Measurements from ENCODE around the gene LPCAT2.

The LPCAT2 gene

DNA sequence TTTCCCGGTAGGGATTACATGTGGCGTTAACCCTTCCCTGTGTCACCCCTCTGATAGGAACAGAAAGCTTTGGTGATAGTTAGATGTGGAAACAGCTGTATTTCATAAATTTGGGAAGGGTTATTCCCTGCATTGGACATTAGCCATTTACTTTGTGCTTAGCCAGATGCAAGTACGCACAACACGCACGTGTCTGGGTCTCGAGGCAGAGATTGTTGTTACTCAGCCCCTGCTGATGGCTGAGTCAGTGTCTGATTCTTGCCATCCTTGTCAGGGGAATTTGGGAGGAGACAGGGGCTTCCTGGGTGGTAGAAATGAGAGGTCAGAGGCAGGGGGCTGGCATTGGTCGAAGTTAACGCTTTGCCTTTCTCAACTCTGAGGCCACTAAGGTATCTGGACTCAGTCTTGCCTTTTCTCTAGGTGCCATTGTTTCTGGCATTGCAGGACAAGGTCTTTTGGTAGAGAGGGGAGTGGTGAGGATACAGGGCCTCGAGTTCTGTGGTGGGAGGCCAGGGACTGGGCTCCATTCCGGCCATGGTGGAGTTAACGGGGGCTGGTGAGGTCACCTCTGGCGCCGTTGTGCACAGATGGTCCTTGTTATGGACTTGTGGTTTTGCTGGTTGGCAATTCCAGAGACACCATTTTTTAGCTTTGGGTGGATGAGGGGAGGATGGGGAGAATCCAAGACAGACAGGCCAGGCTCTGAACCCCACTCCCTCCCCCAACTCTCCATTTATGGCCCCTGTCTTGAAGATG lies 21.6 kb upstream of the LPCAT2 start:
- no peak for TF ChIP-seq CTCF (IDR thresholded peaks at IDR 0.05)
- Histone ChIP-seq H3K9ac (no peak overlapping the region), H2AFZ (no peak overlapping the region), H3K79me2 (no peaks in the 10 kb centered on the region), H3K4me2 (ENCODE audit: low read length) (no peak overlapping the region), H3K27me3 (ENCODE audit: control insufficient read depth, insufficient read depth, low read length) (no peaks in the 10 kb centered on the region), H3K4me1 (no peaks in the 10 kb centered on the region), H3K4me3 (ENCODE audit: low read depth, low read length) (no peak overlapping the region), H3K36me3 (ENCODE audit: control insufficient read depth, insufficient read depth, low read length) (no peaks in the 10 kb centered on the region), H3K27ac (no peak overlapping the region), H3K9me3 (ENCODE audit: control insufficient read depth, low read length) (no peaks in the 10 kb centered on the region)

DNA sequence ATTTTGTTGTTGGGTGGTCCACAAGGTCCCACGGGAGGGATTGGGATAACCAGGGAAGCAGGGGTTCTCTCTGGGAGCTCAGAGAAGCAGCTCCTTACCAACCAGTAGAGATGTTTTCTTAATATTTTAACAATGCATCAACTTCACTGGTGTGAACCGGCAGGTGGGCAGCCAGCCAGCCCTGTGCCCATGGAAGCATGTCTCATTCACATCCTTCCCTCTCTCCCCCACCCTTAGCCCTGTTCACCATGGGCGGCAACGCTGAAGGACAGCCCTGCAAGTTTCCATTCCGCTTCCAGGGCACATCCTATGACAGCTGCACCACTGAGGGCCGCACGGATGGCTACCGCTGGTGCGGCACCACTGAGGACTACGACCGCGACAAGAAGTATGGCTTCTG lies 20.6 kb upstream of the LPCAT2 start:
- H3K4me1 ChIP-seq: no peaks in the 10 kb centered on the region
- no peak overlapping the region for H3K4me3 ChIP-seq (ENCODE audit: low read depth, low read length)
- H3K79me2 ChIP-seq: no peaks in the 10 kb centered on the region
- no peak overlapping the region for H3K9ac ChIP-seq
- no peaks in the 10 kb centered on the region for H3K9me3 ChIP-seq (ENCODE audit: control insufficient read depth, low read length)
- no peaks in the 10 kb centered on the region for H3K27me3 ChIP-seq (ENCODE audit: control insufficient read depth, insufficient read depth, low read length)
- H3K27ac ChIP-seq: no peak overlapping the region
- TF ChIP-seq CTCF (IDR thresholded peaks at IDR 0.05): no peak
- no peak overlapping the region for H2AFZ ChIP-seq
- H3K4me2 ChIP-seq (ENCODE audit: low read length): no peak overlapping the region
- H3K36me3 ChIP-seq (ENCODE audit: control insufficient read depth, insufficient read depth, low read length): no peaks in the 10 kb centered on the region

GRCh38 chr16:55489119-55489955 lies 19.5 kb upstream of the LPCAT2 start:
- Histone ChIP-seq H3K27me3 (ENCODE audit: control insufficient read depth, insufficient read depth, low read length) (no peaks in the 10 kb centered on the region), H3K9ac (no peak overlapping the region), H3K4me2 (ENCODE audit: low read length) (no peak overlapping the region), H3K27ac (no peak overlapping the region), H3K9me3 (ENCODE audit: control insufficient read depth, low read length) (no peaks in the 10 kb centered on the region), H3K79me2 (no peaks in the 10 kb centered on the region), H3K36me3 (ENCODE audit: control insufficient read depth, insufficient read depth, low read length) (no peaks in the 10 kb centered on the region), H3K4me3 (ENCODE audit: low read depth, low read length) (no peak overlapping the region), H3K4me1 (no peaks in the 10 kb centered on the region), H2AFZ (no peak overlapping the region)
- no peak for TF ChIP-seq CTCF (IDR thresholded peaks at IDR 0.05)

- no peaks in the 10 kb centered on the region for H3K9me3 ChIP-seq (ENCODE audit: control insufficient read depth, low read length)
- H3K27me3 ChIP-seq (ENCODE audit: control insufficient read depth, insufficient read depth, low read length): no peaks in the 10 kb centered on the region
- H3K36me3 ChIP-seq (ENCODE audit: control insufficient read depth, insufficient read depth, low read length): no peaks in the 10 kb centered on the region
- H3K9ac ChIP-seq: no peak overlapping the region
- H3K79me2 ChIP-seq: no peaks in the 10 kb centered on the region
- H3K4me3 ChIP-seq (ENCODE audit: low read depth, low read length): no peak overlapping the region
- no peak for TF ChIP-seq CTCF (IDR thresholded peaks at IDR 0.05)
- no peak overlapping the region for H3K4me2 ChIP-seq (ENCODE audit: low read length)
- peaks cover under 1% of the 10 kb centered on the region for H3K4me1 ChIP-seq
- H3K27ac ChIP-seq: no peak overlapping the region
- H2AFZ ChIP-seq: no peak overlapping the region
Observed at GRCh38 chr16:55489956-55490265, 19.0 kb upstream of the LPCAT2 start.
